ENCODE results near the gene ZXDA.
"Not testable (repeated sequence)": the region's sequence is repeated elsewhere in the genome, so short reads cannot be mapped to it uniquely, and the experiment has no call there.

ZXDA gene, protein sequence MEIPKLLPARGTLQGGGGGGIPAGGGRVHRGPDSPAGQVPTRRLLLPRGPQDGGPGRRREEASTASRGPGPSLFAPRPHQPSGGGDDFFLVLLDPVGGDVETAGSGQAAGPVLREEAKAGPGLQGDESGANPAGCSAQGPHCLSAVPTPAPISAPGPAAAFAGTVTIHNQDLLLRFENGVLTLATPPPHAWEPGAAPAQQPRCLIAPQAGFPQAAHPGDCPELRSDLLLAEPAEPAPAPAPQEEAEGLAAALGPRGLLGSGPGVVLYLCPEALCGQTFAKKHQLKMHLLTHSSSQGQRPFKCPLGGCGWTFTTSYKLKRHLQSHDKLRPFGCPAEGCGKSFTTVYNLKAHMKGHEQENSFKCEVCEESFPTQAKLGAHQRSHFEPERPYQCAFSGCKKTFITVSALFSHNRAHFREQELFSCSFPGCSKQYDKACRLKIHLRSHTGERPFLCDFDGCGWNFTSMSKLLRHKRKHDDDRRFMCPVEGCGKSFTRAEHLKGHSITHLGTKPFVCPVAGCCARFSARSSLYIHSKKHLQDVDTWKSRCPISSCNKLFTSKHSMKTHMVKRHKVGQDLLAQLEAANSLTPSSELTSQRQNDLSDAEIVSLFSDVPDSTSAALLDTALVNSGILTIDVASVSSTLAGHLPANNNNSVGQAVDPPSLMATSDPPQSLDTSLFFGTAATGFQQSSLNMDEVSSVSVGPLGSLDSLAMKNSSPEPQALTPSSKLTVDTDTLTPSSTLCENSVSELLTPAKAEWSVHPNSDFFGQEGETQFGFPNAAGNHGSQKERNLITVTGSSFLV

DNA sequence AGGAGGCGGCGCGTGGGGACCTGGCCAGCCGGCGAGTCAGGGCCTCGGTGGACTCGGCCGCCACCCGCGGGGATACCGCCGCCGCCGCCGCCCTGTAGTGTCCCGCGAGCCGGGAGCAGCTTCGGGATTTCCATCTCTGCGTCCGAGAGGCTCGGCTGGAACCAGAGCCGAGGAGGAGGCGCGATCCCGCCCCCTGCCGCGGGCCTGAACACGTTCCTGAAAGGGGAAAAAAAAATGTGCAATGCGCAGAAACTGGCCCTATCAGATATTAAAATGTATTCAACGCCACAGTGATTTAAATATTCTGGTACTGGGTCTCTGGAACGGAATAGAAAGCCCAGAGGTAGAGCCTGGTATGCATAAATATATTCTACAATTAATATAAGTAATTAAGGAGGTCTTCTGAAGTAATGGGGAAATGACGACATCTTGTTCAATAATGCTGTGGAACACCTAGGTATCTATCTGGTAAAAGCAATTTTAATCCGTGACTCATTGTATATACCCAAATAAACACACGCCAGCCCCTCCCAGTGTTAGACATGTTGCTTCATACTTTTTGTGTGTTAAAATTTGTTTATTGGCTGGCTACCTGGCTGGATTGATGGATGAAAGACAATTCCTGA is at the start of gene ZXDA:
Gene ZXDA, minus strand, starts transcription at position 172 of the 626 bp plus-strand sequence. Its CDS starts 38 bp downstream, at position 134.
- H3K36me3 ChIP-seq (ENCODE audit: control insufficient read depth in 2 of 2, insufficient read depth in 1 of 2, low read length in 2 of 2); H3K27ac ChIP-seq (ENCODE audit: extremely low read depth, low read depth, low read length); POLR2A ChIA-PET; H3K4me1 ChIP-seq (ENCODE audit: control insufficient read depth, insufficient read depth, low read length); H3K9me3 ChIP-seq (ENCODE audit: control insufficient read depth, insufficient read depth, low read depth, low read length); CTCF ChIA-PET: not testable (repeated sequence)
- H3K4me3 ChIP-seq (ENCODE audit: low read depth, low read length), result peak within 1 kb of the TSS; percentile 39

DNA sequence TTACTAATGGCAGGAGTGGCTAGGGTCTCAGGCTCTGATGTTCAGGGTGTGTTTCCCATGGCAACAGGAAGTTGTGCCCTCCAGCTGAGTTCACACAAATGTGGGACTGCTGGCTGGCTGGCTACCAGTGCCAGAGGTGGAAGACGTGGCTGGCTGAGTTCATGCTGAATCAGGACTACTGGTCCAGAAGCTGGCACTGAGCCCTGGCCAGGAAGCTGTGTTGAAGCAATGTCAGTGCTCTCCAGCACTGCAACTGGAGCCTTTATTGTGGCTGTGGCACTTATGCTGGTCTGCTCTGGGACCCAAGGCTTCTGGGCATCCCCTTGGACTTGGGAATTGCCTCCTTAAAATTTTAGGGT is 42.0 kb upstream of the ZXDA start:
- POLR2A ChIA-PET, result no interaction called here
- Histone ChIP-seq H3K4me3 (ENCODE audit: low read depth, low read length) (no peak overlapping the region), H3K9me3 (ENCODE audit: control insufficient read depth, insufficient read depth, low read depth, low read length) (no peaks in the 10 kb centered on the region; the same call in none of the 2 replicates), H3K4me1 (ENCODE audit: control insufficient read depth, insufficient read depth, low read length) (no peaks in the 10 kb centered on the region), H3K27ac (ENCODE audit: extremely low read depth, low read depth, low read length) (no peak overlapping the region), H3K36me3 (ENCODE audit: control insufficient read depth in 2 of 2, insufficient read depth in 1 of 2, low read length in 2 of 2) (no peaks in the 10 kb centered on the region)
- CTCF ChIA-PET, result no interaction called here
- TF ChIP-seq ZNF175 (tag by site-specific recombination; IDR thresholded peaks at IDR 0.05), result no peak
- no peak for TF ChIP-seq MZF1 (tag by site-specific recombination; IDR thresholded peaks at IDR 0.05; ENCODE audit: borderline replicate concordance)
- TF ChIP-seq, protein P1, sequence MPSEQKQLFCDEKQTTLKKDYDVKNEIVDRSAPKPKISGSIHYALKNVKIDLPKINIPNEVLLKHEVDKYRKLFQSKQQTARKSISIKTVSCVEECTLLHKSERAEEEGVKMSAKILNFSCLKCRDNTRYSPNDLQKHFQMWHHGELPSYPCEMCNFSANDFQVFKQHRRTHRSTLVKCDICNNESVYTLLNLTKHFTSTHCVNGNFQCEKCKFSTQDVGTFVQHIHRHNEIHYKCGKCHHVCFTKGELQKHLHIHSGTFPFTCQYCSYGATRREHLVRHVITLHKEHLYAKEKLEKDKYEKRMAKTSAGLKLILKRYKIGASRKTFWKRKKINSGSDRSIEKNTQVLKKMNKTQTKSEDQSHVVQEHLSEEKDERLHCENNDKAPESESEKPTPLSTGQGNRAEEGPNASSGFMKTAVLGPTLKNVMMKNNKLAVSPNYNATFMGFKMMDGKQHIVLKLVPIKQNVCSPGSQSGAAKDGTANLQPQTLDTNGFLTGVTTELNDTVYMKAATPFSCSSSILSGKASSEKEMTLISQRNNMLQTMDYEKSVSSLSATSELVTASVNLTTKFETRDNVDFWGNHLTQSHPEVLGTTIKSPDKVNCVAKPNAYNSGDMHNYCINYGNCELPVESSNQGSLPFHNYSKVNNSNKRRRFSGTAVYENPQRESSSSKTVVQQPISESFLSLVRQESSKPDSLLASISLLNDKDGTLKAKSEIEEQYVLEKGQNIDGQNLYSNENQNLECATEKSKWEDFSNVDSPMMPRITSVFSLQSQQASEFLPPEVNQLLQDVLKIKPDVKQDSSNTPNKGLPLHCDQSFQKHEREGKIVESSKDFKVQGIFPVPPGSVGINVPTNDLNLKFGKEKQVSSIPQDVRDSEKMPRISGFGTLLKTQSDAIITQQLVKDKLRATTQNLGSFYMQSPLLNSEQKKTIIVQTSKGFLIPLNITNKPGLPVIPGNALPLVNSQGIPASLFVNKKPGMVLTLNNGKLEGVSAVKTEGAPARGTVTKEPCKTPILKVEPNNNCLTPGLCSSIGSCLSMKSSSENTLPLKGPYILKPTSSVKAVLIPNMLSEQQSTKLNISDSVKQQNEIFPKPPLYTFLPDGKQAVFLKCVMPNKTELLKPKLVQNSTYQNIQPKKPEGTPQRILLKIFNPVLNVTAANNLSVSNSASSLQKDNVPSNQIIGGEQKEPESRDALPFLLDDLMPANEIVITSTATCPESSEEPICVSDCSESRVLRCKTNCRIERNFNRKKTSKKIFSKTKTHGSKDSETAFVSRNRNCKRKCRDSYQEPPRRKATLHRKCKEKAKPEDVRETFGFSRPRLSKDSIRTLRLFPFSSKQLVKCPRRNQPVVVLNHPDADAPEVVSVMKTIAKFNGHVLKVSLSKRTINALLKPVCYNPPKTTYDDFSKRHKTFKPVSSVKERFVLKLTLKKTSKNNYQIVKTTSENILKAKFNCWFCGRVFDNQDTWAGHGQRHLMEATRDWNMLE (tag by site-specific recombination; conservative IDR thresholded peaks at IDR 0.05; ENCODE audit: low read depth), result no peak
- no peak for TF ChIP-seq ZNF707 (tag by site-specific recombination; IDR thresholded peaks at IDR 0.05)

DNA sequence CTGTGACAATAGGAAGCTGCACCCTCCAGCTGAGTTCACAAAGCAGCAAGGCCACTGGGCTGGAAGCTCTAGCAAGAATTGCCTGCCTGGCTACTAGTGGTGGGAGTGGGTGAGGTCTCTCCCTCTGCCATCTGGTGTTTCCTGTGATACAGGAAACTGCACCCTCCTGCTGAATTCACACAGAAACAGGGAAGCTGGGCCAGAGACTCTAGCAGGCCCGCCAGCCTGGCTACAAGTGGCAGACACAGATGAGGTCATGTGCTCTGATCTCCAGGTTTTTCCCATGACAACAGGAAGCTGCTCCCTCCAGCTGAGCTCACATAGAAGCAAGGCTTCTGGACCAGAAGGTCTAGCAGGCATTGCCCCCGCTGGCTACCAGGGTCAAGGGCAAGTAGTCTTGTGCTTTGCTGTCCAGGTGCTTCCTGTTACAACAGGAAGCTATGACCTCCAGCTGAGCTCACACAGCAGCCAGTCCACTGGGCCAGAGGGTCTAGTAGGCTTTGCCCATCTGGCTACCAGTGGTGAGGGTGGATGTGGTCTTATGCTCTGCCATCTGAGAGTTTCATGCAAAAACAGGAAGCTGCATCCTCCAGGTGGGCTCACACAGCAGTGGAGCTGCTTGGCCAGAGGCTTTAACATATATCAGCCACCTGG is 41.5 kb upstream of the ZXDA start:
- H3K9me3 ChIP-seq (ENCODE audit: control insufficient read depth, insufficient read depth, low read depth, low read length), result no peaks in the 10 kb centered on the region; the same call in 1 of the 2 replicates

DNA sequence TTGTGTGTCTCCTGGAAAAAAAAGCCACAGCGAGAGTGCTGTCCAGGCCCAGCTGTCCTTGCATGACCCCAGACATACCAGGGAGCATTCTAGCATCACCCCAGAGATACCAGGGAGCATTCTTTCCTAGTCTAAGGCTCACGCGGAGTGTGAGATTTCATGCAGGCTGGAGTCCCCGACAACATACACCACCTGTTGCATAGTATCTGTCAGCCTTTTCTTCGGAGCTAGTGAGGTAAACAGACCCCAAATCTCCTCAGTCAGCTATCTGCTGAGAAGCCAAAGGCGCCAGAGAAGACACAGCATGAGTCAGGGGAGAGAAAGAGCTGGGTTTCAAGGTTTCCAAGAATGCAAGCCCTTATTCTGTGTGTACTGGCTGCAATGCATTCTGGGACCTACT is 23.1 kb upstream of the ZXDA start:
- Histone ChIP-seq H3K4me3 (ENCODE audit: low read depth, low read length) (no peak overlapping the region), H3K9me3 (ENCODE audit: control insufficient read depth, insufficient read depth, low read depth, low read length) (no peaks in the 10 kb centered on the region), H3K36me3 (ENCODE audit: control insufficient read depth in 2 of 2, insufficient read depth in 1 of 2, low read length in 2 of 2) (no peaks in the 10 kb centered on the region), H3K4me1 (ENCODE audit: control insufficient read depth, insufficient read depth, low read length) (no peaks in the 10 kb centered on the region), H3K27ac (ENCODE audit: extremely low read depth, low read depth, low read length) (no peak overlapping the region)
- TF ChIP-seq, protein P2, sequence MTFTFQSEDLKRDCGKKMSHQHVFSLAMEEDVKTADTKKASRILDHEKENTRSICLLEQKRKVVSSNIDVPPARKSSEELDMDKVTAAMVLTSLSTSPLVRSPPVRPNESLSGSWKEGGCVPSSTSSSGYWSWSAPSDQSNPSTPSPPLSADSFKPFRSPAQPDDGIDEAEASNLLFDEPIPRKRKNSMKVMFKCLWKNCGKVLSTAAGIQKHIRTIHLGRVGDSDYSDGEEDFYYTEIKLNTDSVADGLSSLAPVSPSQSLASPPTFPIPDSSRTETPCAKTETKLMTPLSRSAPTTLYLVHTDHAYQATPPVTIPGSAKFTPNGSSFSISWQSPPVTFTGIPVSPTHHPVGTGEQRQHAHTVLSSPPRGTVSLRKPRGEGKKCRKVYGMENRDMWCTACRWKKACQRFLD (tag by site-specific recombination; IDR thresholded peaks at IDR 0.05), result no peak
- peak; percentile 44; the same call in 1 of the 2 replicates for TF ChIP-seq SCRT2 (tag by site-specific recombination; IDR thresholded peaks at IDR 0.05)
- ChIA-PET POLR2A (no interaction called here), CTCF (no interaction called here)

More for the DNA sequence above, 41.5 kb upstream of the ZXDA start:
- no peak overlapping the region for H3K4me3 ChIP-seq (ENCODE audit: low read depth, low read length)
- ChIA-PET CTCF (no interaction called here), POLR2A (no interaction called here)
- no peaks in the 10 kb centered on the region for H3K36me3 ChIP-seq (ENCODE audit: control insufficient read depth in 2 of 2, insufficient read depth in 1 of 2, low read length in 2 of 2)
- TF ChIP-seq ZNF571 (tag by site-specific recombination; IDR thresholded peaks at IDR 0.05), result no peak
- no peaks in the 10 kb centered on the region for H3K4me1 ChIP-seq (ENCODE audit: control insufficient read depth, insufficient read depth, low read length)
- no peak overlapping the region for H3K27ac ChIP-seq (ENCODE audit: extremely low read depth, low read depth, low read length)

All from HEK293 (cell line).